NCI-H1092 (cell line): ENCODE results near the gene NELL1.
A peak's percentile ranks its signal among the peaks of the same experiment; 100 is the strongest.

Experiments used
- DNase-seq: peaks from one replicate; lab custom pipeline; 2025; lab: John Stamatoyannopoulos, UW

NELL1 gene

GRCh38 chr11:20668131-20668809 lies 1.1 kb upstream of the NELL1 start:
- DNase-seq = no peak

GRCh38 chr11:20669820-20670684 lies 666 bp downstream of the NELL1 start:
- no peak for DNase-seq

GRCh38 chr11:20670932-20671403 lies 1.6 kb downstream of the NELL1 start:
- no peak for DNase-seq

- no peak for DNase-seq
These were observed 2.6 kb downstream of the NELL1 start for GRCh38 chr11:20671856-20672546.

- DNase-seq = no peak
These were observed 3.2 kb downstream of the NELL1 start for GRCh38 chr11:20672575-20672974.

GRCh38 chr11:20676658-20677057 lies 7.3 kb downstream of the NELL1 start:
- no peak for DNase-seq

GRCh38 chr11:20688761-20689160 lies 19.4 kb downstream of the NELL1 start:
- no peak for DNase-seq

- DNase-seq = no peak
These were observed 38.5 kb downstream of the NELL1 start for GRCh38 chr11:20707876-20708275.

GRCh38 chr11:20712912-20713311 lies 43.5 kb downstream of the NELL1 start:
- no peak for DNase-seq

GRCh38 chr11:20715464-20715863 lies 46.1 kb downstream of the NELL1 start:
- no peak for DNase-seq

- DNase-seq = no peak
These were observed 46.5 kb downstream of the NELL1 start for GRCh38 chr11:20715931-20716330.

- no peak for DNase-seq
These were observed 50.4 kb downstream of the NELL1 start for GRCh38 chr11:20719821-20720220.

- DNase-seq = no peak
These were observed 54.0 kb downstream of the NELL1 start for GRCh38 chr11:20723366-20723765.

GRCh38 chr11:20729597-20730105 lies 60.3 kb downstream of the NELL1 start:
- no peak for DNase-seq

GRCh38 chr11:20731676-20732215 lies 62.4 kb downstream of the NELL1 start:
- DNase-seq = no peak

- DNase-seq = peak; percentile 41
These were observed 69.7 kb downstream of the NELL1 start for GRCh38 chr11:20739107-20739506.

- DNase-seq = peak; percentile 21
These were observed 70.2 kb downstream of the NELL1 start for GRCh38 chr11:20739577-20739976.

- no peak for DNase-seq
These were observed 85.5 kb downstream of the NELL1 start for GRCh38 chr11:20754933-20755332.

- DNase-seq = no peak
These were observed 90.2 kb downstream of the NELL1 start for GRCh38 chr11:20759541-20759940.

GRCh38 chr11:20760811-20761210 lies 91.4 kb downstream of the NELL1 start:
- no peak for DNase-seq

GRCh38 chr11:20762116-20762844 lies 92.9 kb downstream of the NELL1 start:
- peak; percentile 77 for DNase-seq
